Astrocyte of the cerebellum (primary cell): ENCODE measurements around the gene TRIM8.

Experiments used
- DNase-seq: peaks from one replicate; pipeline ENCODE4 v3.0.0-alpha.2; 2011; ENCODE audit warnings: low read depth
- H3K4me3 ChIP-seq: 2 replicates; pipeline ENCODE4 v1.5.1; 2011; ENCODE audit warnings: mild to moderate bottlenecking, low read depth, low read length, moderate library complexity
- in situ Hi-C: cut with HindIII; loops from 2 replicates; pipeline ENCODE4 v1.10.0; 2017; ENCODE audit warnings: low sequenced_read_pairs
- TF ChIP-seq, protein P1 (sequence below): IDR thresholded peaks from 2 replicates; pipeline ENCODE4 v1.5.1; 2012; ENCODE audit warnings: low read length, low read depth, moderate library complexity, mild to moderate bottlenecking; ENCODE audit errors: missing control alignments

TRIM8 gene

DNA sequence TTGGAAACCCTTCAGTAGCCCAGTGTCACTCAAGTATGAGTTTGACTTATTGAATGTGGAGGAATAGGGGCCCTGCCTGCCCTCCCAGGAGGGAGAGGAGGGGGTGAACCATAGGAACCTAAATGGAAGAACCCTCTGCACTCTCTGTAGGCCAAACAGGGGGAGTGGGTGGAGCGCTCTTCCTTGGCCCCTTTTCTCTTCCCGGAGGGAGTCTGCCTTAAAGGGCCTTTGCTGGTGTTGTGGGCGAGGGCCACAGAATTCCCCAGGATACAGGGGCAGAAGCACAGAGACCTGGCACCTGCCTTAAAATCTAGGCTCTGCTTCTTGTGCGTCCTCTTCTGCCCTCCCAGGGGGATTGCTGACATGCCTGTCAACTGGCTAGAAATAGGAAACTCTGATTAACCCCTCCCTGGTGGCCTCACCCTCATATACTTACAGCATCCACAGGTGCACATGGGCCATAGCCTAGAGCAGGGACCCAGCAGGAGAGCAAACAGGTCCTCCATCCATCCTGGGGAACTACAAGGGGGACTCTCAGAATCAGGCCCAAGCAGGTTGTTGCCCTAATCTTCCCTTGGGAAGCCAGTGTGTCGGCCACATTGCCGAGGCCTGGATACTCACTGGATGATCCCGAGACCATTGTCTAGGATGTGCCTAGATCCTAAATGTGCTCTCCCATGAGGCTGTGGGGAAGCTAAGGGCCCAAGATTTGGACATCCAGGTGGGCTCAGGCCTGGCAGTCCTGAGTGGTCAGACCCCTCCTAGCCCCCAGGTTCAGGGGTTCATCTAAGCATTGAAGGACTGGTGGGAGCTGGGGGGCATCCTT is 3.4 kb downstream of the TRIM8 start:
- TF ChIP-seq, protein P1, sequence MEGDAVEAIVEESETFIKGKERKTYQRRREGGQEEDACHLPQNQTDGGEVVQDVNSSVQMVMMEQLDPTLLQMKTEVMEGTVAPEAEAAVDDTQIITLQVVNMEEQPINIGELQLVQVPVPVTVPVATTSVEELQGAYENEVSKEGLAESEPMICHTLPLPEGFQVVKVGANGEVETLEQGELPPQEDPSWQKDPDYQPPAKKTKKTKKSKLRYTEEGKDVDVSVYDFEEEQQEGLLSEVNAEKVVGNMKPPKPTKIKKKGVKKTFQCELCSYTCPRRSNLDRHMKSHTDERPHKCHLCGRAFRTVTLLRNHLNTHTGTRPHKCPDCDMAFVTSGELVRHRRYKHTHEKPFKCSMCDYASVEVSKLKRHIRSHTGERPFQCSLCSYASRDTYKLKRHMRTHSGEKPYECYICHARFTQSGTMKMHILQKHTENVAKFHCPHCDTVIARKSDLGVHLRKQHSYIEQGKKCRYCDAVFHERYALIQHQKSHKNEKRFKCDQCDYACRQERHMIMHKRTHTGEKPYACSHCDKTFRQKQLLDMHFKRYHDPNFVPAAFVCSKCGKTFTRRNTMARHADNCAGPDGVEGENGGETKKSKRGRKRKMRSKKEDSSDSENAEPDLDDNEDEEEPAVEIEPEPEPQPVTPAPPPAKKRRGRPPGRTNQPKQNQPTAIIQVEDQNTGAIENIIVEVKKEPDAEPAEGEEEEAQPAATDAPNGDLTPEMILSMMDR = no peak
- DNase-seq = no peak
- peak overlapping the region; percentile 83 for H3K4me3 ChIP-seq
- in situ Hi-C loops = no loop called here

DNA sequence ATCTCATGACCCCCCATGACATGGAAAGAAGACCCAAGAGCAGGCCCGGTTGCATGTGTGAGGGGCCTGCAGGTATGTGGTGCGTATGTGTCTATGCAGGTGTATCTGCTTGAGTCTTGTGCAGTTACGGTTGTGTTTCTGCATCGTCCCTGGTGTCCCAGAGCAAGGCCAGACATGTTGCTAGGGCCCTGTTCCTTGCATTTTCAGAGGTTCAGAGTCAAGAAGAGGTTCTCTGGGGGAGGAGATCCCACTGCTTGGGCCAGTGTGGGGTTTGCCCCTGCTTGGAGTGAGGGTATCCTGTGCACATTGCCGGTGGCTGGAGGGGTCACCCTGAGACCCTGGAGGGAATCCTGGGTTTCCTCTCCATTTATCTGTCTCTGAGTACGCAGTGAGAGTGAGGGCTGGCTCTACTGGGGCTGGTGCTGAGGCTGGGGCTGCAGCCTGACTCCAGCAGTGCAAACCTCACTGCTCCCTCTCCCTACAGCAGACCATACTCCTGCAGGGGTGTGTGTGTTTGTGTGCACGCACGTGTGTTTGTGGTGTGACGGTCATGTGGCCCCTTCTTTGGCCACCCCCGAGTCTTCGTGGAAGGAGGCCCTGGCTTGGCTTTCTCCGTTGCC is 4.1 kb downstream of the TRIM8 start:
- no peak for DNase-seq
- TF ChIP-seq, protein P1 = no peak
- no peak overlapping the region for H3K4me3 ChIP-seq
- in situ Hi-C loops = no loop called here

DNA sequence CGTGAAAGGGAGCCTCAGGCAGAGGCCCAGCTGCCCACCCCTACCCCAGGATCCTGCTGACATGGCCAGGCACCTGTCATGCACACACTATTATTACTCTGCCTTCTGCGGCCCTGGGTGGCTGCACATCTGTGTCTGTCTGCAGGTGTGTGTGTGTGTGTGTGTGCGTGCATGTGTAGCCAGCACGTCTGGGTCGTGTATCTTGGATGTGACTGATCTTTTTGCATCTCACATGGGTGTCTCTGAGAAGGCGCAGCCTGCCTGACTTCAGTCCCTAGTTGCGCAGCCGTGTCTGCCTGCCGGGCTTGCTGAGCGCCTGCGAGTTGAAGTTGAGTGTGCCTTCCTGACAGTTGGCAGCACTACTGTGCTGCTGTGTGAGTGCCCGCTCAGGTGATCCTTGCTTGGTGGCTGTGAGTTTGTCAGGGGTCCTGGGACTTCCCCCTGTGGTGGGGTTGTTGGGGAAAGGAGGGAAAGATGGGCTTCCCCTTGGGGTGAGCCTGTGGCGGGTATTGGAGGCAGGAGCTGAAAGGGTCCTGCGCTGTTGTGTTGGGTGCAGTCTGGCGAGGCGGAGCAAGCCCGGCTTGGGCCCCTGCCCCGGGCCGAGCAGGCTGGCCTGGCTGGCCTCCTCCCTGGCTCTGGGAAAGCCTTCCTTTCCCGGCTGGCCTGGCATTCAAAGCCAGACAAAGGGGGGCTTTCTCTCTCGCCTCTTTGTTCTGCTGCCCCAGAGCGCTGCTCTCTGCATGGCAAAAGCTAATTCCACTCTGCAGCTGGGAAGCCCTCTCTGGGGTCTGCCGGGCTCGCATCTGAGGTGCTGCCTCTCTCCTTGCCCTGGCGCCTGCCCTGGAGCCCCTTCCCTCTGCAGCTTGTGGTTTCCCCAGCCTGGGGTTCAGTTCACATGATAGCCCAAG is 4.9 kb downstream of the TRIM8 start:
- no peak overlapping the region for H3K4me3 ChIP-seq
- no peak for DNase-seq
- in situ Hi-C loops = no loop called here

GRCh38 chr10:102649797-102650654 is 5.7 kb downstream of the TRIM8 start:
- H3K4me3 ChIP-seq = no peak overlapping the region
- TF ChIP-seq, protein P1 = no peak
- in situ Hi-C loops = no loop called here
- DNase-seq = no peak

More for the DNA sequence above, 4.9 kb downstream of the TRIM8 start:
- TF ChIP-seq, protein P1 = no peak

DNA sequence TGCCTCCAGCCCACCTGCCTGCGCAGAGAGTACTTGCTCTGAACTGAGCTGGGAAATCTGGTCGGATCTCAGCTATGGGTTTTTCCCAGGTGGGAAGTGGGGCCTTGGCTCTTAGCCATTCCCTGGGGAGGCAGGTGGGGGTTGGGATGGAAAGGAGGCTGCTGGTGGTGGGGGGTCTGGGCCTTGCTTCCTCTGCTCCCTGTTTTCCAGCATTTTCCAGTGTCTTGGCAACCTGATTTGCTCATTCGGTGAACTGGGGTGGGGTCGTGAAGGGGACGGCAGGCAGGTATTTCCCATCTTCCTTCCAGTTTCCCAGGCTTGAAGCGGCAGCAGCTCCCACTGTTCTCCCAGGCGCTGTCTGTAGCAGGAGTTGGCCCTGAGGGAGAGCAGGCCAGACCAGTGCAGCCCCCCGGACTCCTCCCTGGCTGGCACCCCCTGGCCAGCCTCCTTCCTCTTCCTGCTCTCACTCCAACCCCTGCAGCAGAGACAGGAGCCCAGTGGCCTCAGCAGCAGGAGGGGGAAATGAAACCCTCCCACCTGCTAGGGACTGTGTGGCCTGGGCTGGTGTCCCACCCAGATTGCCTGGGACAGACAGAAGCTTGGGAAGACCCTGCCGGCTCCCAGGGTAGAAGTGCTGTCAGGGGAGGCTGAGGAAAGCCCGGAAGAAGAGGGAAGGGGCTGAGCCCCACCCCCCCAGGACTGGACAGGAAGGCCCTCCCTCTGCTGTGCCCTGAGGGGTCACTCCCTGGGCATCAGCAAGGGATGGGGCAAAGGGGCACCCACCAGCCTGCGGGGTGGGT is 6.6 kb downstream of the TRIM8 start:
- no peak overlapping the region for H3K4me3 ChIP-seq
- in situ Hi-C loops = no loop called here
- TF ChIP-seq, protein P1 = no peak
- DNase-seq = no peak
